ENCODE results near the gene CARS1. TPM values are rescaled to one million over a fixed set of nuclear protein-coding genes. Genes with fewer than 3 reads are reported as not detected.

The CARS1 gene
- total and polyA plus RNA-seq, 2 of the 4 experiments (the other 2 are of a cell fraction): 72.7 to 78.3 TPM

DNA sequence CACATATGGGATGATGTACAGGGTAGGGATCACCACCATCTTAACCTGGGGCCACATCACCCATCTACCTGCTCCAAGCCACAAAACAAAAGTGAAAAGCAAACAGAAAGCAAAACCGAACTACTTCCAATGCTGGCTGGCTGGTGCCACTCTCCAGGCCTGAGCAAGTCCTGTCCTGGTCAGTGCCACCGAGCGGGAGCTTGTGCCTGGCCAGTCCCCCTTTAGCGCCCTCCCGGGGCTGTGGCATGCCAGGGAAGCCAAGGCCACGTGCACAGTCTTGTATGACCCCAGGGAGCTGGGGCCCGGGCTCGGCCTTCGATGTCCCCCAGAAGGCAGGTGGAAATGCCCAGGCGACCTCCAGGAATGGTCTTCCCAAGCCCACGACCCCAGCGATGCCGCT lies 47.2 kb downstream of the CARS1 start:
- Histone ChIP-seq H2BK120ac (ENCODE audit: low read depth, low read length) (no peak overlapping the region), H2AFZ (replicated peaks; ENCODE audit: low read length, poor library complexity) (no peak overlapping the region), H2AK5ac (ENCODE audit: low read depth, low read length) (no peak overlapping the region), H3K79me1 (ENCODE audit: low read depth in 1 of 2, low read length in 2 of 2) (peaks cover 5 to 28% of the 10 kb centered on the region in 2 experiments; a peak in 3 of 4 replicates), H4K20me1 (ENCODE audit: insufficient read depth, low read length) (peaks cover 32% of the 10 kb centered on the region), H3K4me1 (ENCODE audit: control insufficient read depth, insufficient read depth, low read length) (peaks cover 11% of the 10 kb centered on the region; the same call in 1 of the 2 replicates), H2BK15ac (ENCODE audit: low read depth, low read length) (no peak overlapping the region), H3K9me1 (ENCODE audit: insufficient read depth, low read length) (no peaks in the 10 kb centered on the region; the same call in 1 of the 2 replicates), H3K4me2 (ENCODE audit: low read depth, low read length) (no peak overlapping the region), H3K9me3 (ENCODE audit: control insufficient read depth, insufficient read depth, low read length) (no peaks in the 10 kb centered on the region), H3K14ac (replicated peaks; ENCODE audit: low read depth, low read length) (no peak overlapping the region), H3K27me3 (ENCODE audit: control insufficient read depth, insufficient read depth, low read length) (no peaks in the 10 kb centered on the region), H4K8ac (ENCODE audit: low read depth in 2 of 2, low read length in 2 of 2) (no peak overlapping the region), H3K4ac (ENCODE audit: low read depth, low read length) (no peak overlapping the region), H3K23ac (ENCODE audit: low read depth, low read length) (no peak overlapping the region), H3K27ac (ENCODE audit: insufficient read depth, low read length) (no peak overlapping the region), H2AK9ac (replicated peaks; ENCODE audit: low read depth, low read length, poor library complexity) (no peak overlapping the region), H2BK5ac (ENCODE audit: low read depth, low read length, poor library complexity, severe bottlenecking) (no peak overlapping the region), H4K91ac (ENCODE audit: insufficient read depth, low read depth, low read length) (no peak overlapping the region), H2BK20ac (ENCODE audit: low read depth, low read length) (no peak overlapping the region), H3K4me3 (ENCODE audit: insufficient read depth, low read depth, low read length) (no peak overlapping the region), H3K36me3 (ENCODE audit: control insufficient read depth, insufficient read depth, low read length) (peaks cover 79% of the 10 kb centered on the region), H3K18ac (ENCODE audit: low read depth, low read length) (no peak overlapping the region), H3K56ac (ENCODE audit: extremely low read depth, insufficient read depth, low read length) (no peak overlapping the region), H4K5ac (ENCODE audit: low read depth, low read length) (no peak overlapping the region), H3K9ac (ENCODE audit: low read depth, low read length) (no peak overlapping the region)
- intact Hi-C loops (cut with micrococcal nuclease): no loop called here
- DNase-seq: no peak
- no TSS peak for BruUV-seq (replicated peaks)
- 97% methylated on average over 13 of the region's 13 CpGs; no CpG with 5 or more reads in 1 of the 2 experiments for WGBS, 2 experiments (ENCODE audit: extremely low coverage in 2 of 2, insufficient read length in 1 of 2)
- no peak for TF ChIP-seq CEBPB (IDR thresholded peaks at IDR 0.05; ENCODE audit: low read depth, low read length)
- TF ChIP-seq MAZ (IDR thresholded peaks at IDR 0.05; ENCODE audit: borderline replicate concordance, low read depth, low read length): no peak
- TF ChIP-seq, protein P1, sequence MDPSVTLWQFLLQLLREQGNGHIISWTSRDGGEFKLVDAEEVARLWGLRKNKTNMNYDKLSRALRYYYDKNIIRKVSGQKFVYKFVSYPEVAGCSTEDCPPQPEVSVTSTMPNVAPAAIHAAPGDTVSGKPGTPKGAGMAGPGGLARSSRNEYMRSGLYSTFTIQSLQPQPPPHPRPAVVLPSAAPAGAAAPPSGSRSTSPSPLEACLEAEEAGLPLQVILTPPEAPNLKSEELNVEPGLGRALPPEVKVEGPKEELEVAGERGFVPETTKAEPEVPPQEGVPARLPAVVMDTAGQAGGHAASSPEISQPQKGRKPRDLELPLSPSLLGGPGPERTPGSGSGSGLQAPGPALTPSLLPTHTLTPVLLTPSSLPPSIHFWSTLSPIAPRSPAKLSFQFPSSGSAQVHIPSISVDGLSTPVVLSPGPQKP (IDR thresholded peaks at IDR 0.05; ENCODE audit: borderline replicate concordance, low read depth, low read length): no peak
- no peak for TF ChIP-seq MXI1 (IDR thresholded peaks at IDR 0.05; ENCODE audit: borderline replicate concordance, low read depth, low read length)
- TF ChIP-seq RAD21 (IDR thresholded peaks at IDR 0.05; ENCODE audit: low read length): no peak
- no peak for TF ChIP-seq BHLHE40 (IDR thresholded peaks at IDR 0.05; ENCODE audit: low read depth, low read length)
- no peak for TF ChIP-seq SMC3 (IDR thresholded peaks at IDR 0.05; ENCODE audit: low read depth, low read length)
- TF ChIP-seq RCOR1 (IDR thresholded peaks at IDR 0.05; ENCODE audit: insufficient replicate concordance, low read length): no peak
- TF ChIP-seq RFX5 (IDR thresholded peaks at IDR 0.05; ENCODE audit: low read depth, low read length): no peak
- no peak for TF ChIP-seq MAFK (IDR thresholded peaks at IDR 0.05; ENCODE audit: low read depth, low read length)
- no peak for TF ChIP-seq NFE2L2 (IDR thresholded peaks at IDR 0.05; ENCODE audit: low read depth, low read length)
- TF ChIP-seq, protein P2, sequence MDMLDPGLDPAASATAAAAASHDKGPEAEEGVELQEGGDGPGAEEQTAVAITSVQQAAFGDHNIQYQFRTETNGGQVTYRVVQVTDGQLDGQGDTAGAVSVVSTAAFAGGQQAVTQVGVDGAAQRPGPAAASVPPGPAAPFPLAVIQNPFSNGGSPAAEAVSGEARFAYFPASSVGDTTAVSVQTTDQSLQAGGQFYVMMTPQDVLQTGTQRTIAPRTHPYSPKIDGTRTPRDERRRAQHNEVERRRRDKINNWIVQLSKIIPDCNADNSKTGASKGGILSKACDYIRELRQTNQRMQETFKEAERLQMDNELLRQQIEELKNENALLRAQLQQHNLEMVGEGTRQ (IDR thresholded peaks at IDR 0.05; ENCODE audit: low read depth, low read length): no peak
- TF ChIP-seq CHD1 (IDR thresholded peaks at IDR 0.05; ENCODE audit: low read depth, low read length): no peak
- no peak for TF ChIP-seq POLR2A (IDR thresholded peaks at IDR 0.05; ENCODE audit: low read depth, low read length)
- no peak for TF ChIP-seq FOS (IDR thresholded peaks at IDR 0.05; ENCODE audit: low read depth, low read length)
- TF ChIP-seq, protein P3, sequence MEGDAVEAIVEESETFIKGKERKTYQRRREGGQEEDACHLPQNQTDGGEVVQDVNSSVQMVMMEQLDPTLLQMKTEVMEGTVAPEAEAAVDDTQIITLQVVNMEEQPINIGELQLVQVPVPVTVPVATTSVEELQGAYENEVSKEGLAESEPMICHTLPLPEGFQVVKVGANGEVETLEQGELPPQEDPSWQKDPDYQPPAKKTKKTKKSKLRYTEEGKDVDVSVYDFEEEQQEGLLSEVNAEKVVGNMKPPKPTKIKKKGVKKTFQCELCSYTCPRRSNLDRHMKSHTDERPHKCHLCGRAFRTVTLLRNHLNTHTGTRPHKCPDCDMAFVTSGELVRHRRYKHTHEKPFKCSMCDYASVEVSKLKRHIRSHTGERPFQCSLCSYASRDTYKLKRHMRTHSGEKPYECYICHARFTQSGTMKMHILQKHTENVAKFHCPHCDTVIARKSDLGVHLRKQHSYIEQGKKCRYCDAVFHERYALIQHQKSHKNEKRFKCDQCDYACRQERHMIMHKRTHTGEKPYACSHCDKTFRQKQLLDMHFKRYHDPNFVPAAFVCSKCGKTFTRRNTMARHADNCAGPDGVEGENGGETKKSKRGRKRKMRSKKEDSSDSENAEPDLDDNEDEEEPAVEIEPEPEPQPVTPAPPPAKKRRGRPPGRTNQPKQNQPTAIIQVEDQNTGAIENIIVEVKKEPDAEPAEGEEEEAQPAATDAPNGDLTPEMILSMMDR (conservative IDR thresholded peaks at IDR 0.05; ENCODE audit: low read depth, low read length): no peak
- ChIA-PET POLR2A (ENCODE audit: unreplicated experiment) (no interaction called here), CTCF (no interaction called here)
- in situ Hi-C loops (cut with MboI; ENCODE audit: low sequenced_read_pairs): no loop called here
- no peak for ATAC-seq (ENCODE audit: low read depth)
- dilution Hi-C loops (cut with HindIII; ENCODE audit: low sequenced_read_pairs, unreplicated experiment): no loop called here

Data from IMR-90 (cell line).